ENCODE measurements around the gene MMD.
"Not testable (repeated sequence)": the region's sequence is repeated elsewhere in the genome, so short reads cannot be mapped to it uniquely, and the experiment has no call there.

MMD gene

DNA sequence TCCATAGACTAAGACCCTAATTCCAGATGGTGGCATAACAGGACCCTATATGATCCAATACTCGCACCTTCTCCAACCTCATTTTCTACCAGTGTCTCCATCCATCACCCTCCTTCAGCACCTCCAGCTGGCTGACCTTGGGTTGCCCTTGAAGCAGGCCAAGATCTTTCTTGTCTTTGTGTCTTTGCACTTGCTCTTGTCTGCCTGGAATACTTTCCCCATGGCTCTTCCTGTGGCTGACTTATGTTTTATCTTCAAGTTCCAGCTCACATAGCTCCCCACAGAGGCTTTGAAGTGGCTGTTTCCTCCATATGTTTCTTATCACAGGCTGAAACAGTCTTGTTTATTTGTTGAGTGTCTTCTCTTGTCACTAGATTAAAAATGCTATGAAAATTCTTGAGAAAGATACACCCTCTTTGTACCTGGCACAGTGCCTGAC, 29.6 kb upstream of the MMD start:
- no peak for DNase-seq (ENCODE audit: low read depth)
- H3K4me3 ChIP-seq (ENCODE audit: control insufficient read depth, low read depth, low read length) = no peak overlapping the region
- TF ChIP-seq, protein P1, sequence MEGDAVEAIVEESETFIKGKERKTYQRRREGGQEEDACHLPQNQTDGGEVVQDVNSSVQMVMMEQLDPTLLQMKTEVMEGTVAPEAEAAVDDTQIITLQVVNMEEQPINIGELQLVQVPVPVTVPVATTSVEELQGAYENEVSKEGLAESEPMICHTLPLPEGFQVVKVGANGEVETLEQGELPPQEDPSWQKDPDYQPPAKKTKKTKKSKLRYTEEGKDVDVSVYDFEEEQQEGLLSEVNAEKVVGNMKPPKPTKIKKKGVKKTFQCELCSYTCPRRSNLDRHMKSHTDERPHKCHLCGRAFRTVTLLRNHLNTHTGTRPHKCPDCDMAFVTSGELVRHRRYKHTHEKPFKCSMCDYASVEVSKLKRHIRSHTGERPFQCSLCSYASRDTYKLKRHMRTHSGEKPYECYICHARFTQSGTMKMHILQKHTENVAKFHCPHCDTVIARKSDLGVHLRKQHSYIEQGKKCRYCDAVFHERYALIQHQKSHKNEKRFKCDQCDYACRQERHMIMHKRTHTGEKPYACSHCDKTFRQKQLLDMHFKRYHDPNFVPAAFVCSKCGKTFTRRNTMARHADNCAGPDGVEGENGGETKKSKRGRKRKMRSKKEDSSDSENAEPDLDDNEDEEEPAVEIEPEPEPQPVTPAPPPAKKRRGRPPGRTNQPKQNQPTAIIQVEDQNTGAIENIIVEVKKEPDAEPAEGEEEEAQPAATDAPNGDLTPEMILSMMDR (IDR thresholded peaks at IDR 0.05; ENCODE audit: control insufficient read depth, insufficient read depth, low read depth, low read length, missing control alignments) = no peak

DNA sequence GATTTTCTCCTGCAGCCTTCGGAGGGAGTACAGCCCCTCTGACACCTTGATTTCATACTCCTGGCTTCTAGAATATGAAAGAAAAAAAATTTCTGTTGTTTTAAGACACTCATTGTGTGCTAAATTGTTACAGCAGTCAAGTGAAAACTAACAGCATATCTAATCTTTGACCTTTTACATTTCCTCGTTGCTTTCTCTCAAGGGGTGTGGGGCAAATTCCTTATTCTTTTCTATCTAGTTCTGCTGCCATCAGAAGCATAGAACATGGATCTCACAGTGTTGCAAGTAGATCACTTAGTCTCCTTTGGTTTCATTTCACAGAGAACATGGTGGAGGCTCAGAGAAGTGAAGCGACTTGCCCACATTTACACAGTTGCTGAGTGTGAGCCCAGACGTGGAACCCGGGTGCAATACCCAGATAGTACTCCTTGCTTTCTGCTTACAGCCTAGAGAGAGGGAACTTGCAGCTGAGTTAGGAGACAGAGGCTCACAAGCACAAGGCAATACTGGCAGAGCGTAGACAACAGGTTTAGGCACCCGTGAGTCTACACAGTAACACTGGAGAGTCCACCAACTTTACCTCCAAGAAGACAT, 28.7 kb upstream of the MMD start:
- TF ChIP-seq, protein P1 (IDR thresholded peaks at IDR 0.05; ENCODE audit: control insufficient read depth, insufficient read depth, low read depth, low read length, missing control alignments) = no peak
- H3K4me3 ChIP-seq (ENCODE audit: control insufficient read depth, low read depth, low read length) = no peak overlapping the region
- no peak for DNase-seq (ENCODE audit: low read depth)

DNA sequence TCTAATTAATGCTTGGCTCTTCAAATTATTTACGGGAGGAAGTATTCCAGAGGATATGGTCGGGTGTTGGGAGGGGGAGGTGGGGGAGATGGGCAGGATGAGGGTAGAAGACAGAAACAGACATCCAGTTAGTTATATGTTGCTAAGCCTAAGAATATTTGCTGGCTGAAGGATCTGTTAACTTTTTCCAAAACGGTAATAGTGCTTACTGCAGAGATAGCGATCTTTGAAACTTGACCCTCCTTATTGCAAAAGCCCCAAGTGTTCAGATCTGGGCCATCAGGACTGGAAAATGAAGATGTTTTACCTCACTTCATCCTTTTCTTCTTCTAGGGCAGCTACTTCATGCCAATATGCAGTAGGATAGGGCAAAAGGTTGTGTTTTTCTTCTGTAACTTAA, 27.0 kb upstream of the MMD start:
- DNase-seq (ENCODE audit: low read depth) = no peak
- H3K4me3 ChIP-seq (ENCODE audit: control insufficient read depth, low read depth, low read length) = no peak overlapping the region
- TF ChIP-seq, protein P1 (IDR thresholded peaks at IDR 0.05; ENCODE audit: control insufficient read depth, insufficient read depth, low read depth, low read length, missing control alignments) = no peak

DNA sequence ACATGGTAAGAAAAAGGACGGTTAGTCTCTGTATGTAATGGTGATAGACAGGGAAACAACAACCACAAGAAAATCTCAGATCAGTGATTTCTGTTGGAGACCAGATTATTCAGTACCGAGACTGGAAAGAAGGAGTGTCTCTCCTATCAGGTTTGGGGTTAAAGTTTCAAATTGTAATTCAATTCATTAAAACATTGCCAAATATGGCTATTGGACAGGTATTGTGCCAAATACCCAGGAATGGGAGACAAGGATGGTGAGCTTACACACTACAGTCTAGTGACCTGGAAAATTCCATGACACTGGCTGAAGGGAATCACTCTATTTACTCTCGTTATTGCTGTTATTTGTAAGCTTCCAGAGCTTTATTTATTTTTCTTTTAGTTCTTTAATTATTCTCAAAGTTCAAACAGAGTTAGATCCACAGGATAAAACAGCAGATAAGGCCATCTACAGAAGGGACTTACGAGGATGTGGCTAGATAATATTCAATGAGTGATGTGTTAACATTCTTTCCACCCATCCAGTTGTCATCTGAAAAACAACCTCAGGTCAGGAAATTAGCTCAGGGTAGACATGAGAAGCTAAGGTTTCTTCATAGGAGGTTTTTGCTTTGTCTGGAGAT, 25.1 kb upstream of the MMD start:
- DNase-seq (ENCODE audit: low read depth) = no peak
- TF ChIP-seq, protein P1 (IDR thresholded peaks at IDR 0.05; ENCODE audit: control insufficient read depth, insufficient read depth, low read depth, low read length, missing control alignments) = no peak
- H3K4me3 ChIP-seq (ENCODE audit: control insufficient read depth, low read depth, low read length) = no peak overlapping the region

DNA sequence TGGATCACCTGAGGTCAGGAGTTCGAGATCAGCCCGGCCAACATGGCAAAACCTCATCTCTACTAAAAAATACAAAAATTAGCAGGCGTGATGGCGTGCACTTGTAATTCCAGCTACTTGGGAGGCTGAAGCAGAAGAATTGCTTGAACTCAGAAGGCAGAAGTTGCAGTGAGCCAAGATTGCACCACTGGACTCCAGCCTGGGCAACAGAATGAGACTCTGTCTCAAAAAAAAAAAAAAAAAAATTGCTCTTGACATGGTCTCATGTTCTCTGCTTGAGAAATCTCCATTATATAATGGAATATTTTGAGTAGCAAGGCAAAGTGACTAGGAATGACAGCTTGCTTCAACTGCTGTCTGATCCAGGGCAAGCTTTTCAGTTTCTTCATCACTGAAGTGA, 24.4 kb upstream of the MMD start:
- DNase-seq (ENCODE audit: low read depth); H3K4me3 ChIP-seq (ENCODE audit: control insufficient read depth, low read depth, low read length): not testable (repeated sequence)

DNA sequence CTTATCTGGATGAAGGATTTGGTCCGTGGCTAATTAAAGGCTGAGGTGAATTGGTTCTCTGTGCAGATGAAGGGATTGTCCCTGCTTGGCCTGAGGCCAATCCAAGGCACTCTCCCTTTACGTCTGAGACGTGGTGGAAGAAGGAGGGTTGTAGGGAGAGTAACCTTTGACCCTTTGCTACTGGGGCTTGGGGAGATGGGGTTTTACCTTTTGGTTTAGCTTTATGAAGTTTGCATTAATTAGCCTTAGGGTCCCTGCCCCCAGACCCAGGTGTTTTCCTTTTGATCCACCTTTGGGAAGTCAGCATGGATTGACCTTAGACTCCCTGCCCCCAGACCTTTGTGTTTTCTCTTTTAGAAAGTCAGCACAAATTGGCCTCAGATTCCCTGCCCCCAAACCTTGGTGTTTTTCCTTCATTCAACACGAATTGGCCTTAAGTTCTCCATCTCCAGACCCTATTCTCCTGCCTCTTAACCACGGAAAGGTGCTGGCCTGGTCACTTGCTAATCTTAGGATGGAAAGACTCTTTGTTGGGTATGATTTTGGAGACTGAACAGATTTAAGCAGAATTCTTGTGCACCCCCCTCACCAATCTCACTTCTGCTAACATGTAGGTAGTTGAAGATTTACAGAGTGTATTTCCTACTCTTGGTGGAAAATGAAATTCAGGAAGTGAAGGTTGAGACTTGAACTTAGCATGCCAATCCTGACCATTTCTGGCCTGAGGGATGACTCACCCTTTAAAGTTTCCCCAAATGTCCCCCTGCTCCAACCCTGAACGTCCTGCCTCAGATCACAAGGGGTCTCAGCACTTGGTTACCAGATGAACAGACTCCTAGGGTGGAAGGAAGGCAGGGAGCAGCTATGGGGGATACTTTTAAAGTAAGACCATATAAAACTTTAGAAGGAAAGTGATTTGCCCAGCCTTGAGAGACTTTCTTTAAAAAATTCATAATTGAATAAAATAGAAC, 23.1 kb upstream of the MMD start:
- no peak for DNase-seq (ENCODE audit: low read depth)
- TF ChIP-seq, protein P1 (IDR thresholded peaks at IDR 0.05; ENCODE audit: control insufficient read depth, insufficient read depth, low read depth, low read length, missing control alignments) = no peak
- no peak overlapping the region for H3K4me3 ChIP-seq (ENCODE audit: control insufficient read depth, low read depth, low read length)

DNA sequence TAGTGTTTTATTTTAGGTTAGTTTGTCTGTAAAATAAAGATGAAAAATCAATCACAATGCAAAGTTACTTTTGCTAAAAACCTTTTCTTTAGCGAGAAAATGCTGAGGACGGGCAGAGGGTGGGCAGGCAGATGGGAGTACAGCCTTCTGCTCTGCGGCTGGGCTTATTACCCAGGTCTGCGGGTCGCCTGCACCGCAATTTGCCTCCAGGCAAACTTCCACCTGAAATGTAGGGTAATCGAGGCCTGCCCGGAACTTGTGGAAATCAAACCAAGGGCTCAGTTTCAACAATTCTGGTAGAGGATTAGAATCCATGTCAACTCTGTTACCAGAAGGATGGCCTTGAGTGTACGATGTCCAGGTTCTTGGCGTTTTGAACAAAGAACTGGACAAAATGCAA, 22.3 kb upstream of the MMD start:
- no peak overlapping the region for H3K4me3 ChIP-seq (ENCODE audit: control insufficient read depth, low read depth, low read length)
- TF ChIP-seq, protein P1 (IDR thresholded peaks at IDR 0.05; ENCODE audit: control insufficient read depth, insufficient read depth, low read depth, low read length, missing control alignments) = no peak
- DNase-seq (ENCODE audit: low read depth) = no peak
